Ascending aorta (tissue), 2 donors: ENCODE measurements around the gene LARGE1. TPM values are rescaled to one million over a fixed set of nuclear protein-coding genes. Genes with fewer than 3 reads are reported as not detected.

Experiments used
- DNase-seq, 2 donors: peaks; one replicate each; pipeline ENCODE4 v3.0.0-alpha.2; 2019; ENCODE audit warnings: low spot score in 2 of 2
- H3K27ac ChIP-seq, 2 donors: fragments of 200-600 bp; sonication (generic); one replicate each; pipeline ENCODE4 v1.5.1; 2016 to 2017; ENCODE audit warnings: mild to moderate bottlenecking in 1 of 2
- H3K27me3 ChIP-seq: fragments of 200-600 bp; sonication (generic); one replicate; pipeline ENCODE4 v1.5.1; 2017
- H3K36me3 ChIP-seq, 2 donors: fragments of 200-600 bp; sonication (generic); one replicate each; pipeline ENCODE4 v1.5.1; 2016
- H3K4me1 ChIP-seq, 2 donors: fragments of 200-600 bp; sonication (generic); one replicate each; pipeline ENCODE4 v1.5.1; 2016 to 2017; ENCODE audit warnings: mild to moderate bottlenecking in 1 of 2
- H3K4me3 ChIP-seq, 2 donors: fragments of 200-600 bp; sonication (generic); one replicate each; pipeline ENCODE4 v1.5.1; 2016 to 2017; ENCODE audit warnings: mild to moderate bottlenecking in 1 of 2
- H3K9me3 ChIP-seq, 2 donors: fragments of 200-600 bp; sonication (generic); one replicate each; pipeline ENCODE4 v1.5.1; 2016
- intact Hi-C: fragments of 100-400 bp; cut with DNase I; formaldehyde crosslinking; loops from one replicate; pipeline ENCODE4 v1.15.1; 2023
- total RNA-seq: library from RNA; depleted of rRNA; stranded (reverse); fragments of >200 nt; gene quantifications from one replicate; pipeline ENCODE4 v1.1.0, GENCODE V29; 2016
- TF ChIP-seq, protein P1 (sequence below), 3 experiments: fragments of 200-600 bp in 2 of 3; fragments of 450-650 bp in 1 of 3; sonication (generic) in 2 of 3; IDR thresholded peaks; one replicate each; pipeline ENCODE4 v1.5.1; 2016 to 2019; ENCODE audit warnings: antibody characterized with exemption in 3 of 3, mild to moderate bottlenecking in 1 of 3, moderate library complexity in 1 of 3

The LARGE1 gene
- total RNA-seq, 1 donor from 2014 or later = 40.6 TPM

DNA sequence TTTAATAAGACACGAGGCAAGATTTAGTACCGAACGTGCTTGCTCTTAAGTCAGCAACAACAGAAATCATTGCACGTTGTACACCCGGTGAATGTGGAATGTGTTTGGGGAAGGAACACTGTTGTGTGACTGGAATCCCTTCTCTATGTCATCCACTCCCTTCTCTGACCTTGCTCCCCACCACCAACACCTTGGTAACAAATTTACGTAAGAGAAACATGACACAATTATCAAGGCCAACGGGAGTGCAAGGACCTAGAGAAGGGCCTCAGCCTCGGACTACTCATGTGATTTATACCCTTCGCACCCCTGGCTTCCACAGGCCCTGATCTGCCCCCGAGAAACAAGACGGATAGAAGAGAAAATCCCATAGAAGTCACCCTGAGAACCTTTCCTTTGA, 236.2 kb downstream of the LARGE1 start:
- Histone ChIP-seq H3K27ac (no peak overlapping the region), H3K4me3 (no peak overlapping the region), H3K9me3 (no peaks in the 10 kb centered on the region), H3K4me1 (no peaks in the 10 kb centered on the region), H3K36me3 (no peaks in the 10 kb centered on the region), H3K27me3 (no peaks in the 10 kb centered on the region)
- TF ChIP-seq, protein P1, sequence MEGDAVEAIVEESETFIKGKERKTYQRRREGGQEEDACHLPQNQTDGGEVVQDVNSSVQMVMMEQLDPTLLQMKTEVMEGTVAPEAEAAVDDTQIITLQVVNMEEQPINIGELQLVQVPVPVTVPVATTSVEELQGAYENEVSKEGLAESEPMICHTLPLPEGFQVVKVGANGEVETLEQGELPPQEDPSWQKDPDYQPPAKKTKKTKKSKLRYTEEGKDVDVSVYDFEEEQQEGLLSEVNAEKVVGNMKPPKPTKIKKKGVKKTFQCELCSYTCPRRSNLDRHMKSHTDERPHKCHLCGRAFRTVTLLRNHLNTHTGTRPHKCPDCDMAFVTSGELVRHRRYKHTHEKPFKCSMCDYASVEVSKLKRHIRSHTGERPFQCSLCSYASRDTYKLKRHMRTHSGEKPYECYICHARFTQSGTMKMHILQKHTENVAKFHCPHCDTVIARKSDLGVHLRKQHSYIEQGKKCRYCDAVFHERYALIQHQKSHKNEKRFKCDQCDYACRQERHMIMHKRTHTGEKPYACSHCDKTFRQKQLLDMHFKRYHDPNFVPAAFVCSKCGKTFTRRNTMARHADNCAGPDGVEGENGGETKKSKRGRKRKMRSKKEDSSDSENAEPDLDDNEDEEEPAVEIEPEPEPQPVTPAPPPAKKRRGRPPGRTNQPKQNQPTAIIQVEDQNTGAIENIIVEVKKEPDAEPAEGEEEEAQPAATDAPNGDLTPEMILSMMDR (IDR thresholded peaks at IDR 0.05) = no peak
- intact Hi-C loops = no loop called here
- no peak for DNase-seq

DNA sequence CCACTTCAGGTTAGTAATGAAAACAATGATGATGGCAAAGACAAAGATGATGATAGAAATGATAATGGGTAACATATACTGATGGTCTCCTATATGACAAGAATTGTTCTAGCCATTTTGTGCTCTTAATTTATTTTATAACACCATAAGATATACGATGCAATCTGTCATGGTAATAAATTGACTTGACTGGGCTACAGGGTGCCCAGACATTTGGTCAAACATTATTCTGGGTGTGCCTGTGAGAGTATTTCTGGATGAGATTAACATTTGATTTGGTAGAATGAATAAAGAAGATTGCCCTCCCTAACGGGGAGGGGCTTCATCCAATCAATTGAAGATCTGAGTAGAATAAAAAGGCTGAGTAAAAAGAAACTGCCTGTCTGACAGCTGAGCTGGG, 237.3 kb downstream of the LARGE1 start:
- H3K36me3 ChIP-seq = no peaks in the 10 kb centered on the region

DNA sequence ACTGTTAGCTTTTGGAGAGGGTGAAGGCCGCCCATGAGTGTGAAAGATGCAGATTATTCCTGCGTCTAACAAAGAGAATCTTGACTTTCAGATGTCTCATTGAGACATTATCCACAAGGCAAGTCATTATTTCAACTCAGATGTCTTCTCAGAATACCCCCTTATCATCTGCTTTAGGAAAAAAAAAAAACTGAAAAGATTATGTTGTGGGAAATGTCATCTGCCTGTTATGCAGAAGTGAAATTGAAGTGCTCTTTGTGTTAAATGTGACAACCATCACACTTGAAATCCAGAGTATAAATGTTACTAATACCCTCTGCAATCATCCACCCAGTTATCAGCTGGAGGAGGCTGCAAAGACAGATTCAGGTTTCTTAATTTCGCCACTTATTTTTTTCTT, 239.6 kb downstream of the LARGE1 start:
- H3K4me1 ChIP-seq = no peaks in the 10 kb centered on the region
- H3K36me3 ChIP-seq = no peaks in the 10 kb centered on the region
- no peak overlapping the region for H3K4me3 ChIP-seq
- intact Hi-C loops = no loop called here
- TF ChIP-seq, protein P1 (IDR thresholded peaks at IDR 0.05) = no peak
- H3K27ac ChIP-seq = no peak overlapping the region
- no peaks in the 10 kb centered on the region for H3K27me3 ChIP-seq
- no peak for DNase-seq
- H3K9me3 ChIP-seq = no peaks in the 10 kb centered on the region

More for the DNA sequence above, 237.3 kb downstream of the LARGE1 start:
- H3K27me3 ChIP-seq = no peaks in the 10 kb centered on the region
- H3K9me3 ChIP-seq = no peaks in the 10 kb centered on the region
- intact Hi-C loops = no loop called here
- no peak for DNase-seq
- no peak overlapping the region for H3K27ac ChIP-seq
- TF ChIP-seq, protein P1 (IDR thresholded peaks at IDR 0.05) = no peak
- H3K4me3 ChIP-seq = no peak overlapping the region
- no peaks in the 10 kb centered on the region for H3K4me1 ChIP-seq

DNA sequence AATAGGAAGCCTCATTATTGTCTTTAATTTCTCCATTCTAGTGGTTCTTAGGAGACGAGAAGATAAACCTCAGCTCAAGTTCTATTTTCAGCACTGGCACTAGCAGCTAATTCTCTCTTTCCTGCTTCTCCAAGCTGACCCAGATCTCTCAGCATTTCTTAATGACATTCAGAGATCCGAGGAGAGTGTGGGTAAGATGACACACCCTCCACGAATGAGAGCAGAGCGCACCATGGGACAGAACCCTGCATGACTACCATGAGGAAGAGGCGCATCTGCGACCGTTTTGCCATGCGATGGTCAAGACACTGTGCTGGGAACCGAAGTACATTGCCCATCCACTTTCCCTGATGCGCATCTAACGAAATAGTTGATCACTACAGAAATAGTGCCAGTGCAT, 241.8 kb downstream of the LARGE1 start:
- TF ChIP-seq, protein P1 (IDR thresholded peaks at IDR 0.05) = no peak
- intact Hi-C loops = no loop called here
- no peaks in the 10 kb centered on the region for H3K4me1 ChIP-seq
- H3K4me3 ChIP-seq = no peak overlapping the region
- DNase-seq = no peak
- no peaks in the 10 kb centered on the region for H3K36me3 ChIP-seq
- no peaks in the 10 kb centered on the region for H3K27me3 ChIP-seq
- no peaks in the 10 kb centered on the region for H3K9me3 ChIP-seq
- H3K27ac ChIP-seq = no peak overlapping the region

DNA sequence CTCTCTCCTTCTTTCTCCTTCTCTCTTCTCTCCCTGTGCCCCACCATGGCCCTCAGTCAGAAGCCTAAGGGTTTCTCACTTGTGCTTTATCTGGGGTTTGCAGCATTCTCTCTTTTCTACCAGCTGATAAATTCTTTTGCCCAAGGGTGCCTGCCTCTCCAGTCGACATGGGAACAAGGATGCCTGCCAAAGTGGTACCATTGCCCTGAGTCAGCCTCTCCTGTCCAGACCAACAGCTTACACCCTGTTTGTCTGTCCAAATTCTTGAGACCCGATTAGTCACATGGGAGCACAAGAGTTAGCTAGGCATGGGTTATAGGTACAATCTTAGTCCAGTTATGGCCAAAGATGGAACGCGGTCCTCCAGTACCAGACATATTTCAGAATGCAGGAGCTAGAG, 242.7 kb downstream of the LARGE1 start:
- no peak overlapping the region for H3K27ac ChIP-seq
- H3K9me3 ChIP-seq = no peaks in the 10 kb centered on the region
- intact Hi-C loops = no loop called here
- no peak for DNase-seq
- no peaks in the 10 kb centered on the region for H3K4me1 ChIP-seq
- no peaks in the 10 kb centered on the region for H3K36me3 ChIP-seq
- no peak overlapping the region for H3K4me3 ChIP-seq
- TF ChIP-seq, protein P1 (IDR thresholded peaks at IDR 0.05) = no peak
- no peaks in the 10 kb centered on the region for H3K27me3 ChIP-seq

DNA sequence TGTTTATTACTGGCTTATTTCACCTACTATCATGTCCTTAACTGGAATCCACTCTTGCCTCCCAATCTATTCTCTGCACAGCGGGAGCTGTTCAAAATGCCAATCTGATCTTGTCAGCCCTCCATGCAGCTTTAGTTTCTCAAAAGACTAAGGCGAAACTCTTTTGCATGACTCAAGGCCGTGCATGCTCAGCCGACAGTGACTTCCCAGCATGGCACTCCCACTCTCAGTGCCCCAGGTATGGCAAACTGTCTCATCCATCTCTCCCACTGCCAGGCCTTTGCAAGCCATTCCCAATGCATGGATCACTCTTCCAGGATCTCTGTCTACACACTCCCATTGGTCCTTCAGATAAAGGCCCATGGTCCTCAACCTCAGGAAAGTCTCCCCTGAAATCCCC, 245.9 kb downstream of the LARGE1 start:
- intact Hi-C loops = no loop called here
- no peak overlapping the region for H3K4me3 ChIP-seq
- TF ChIP-seq, protein P1 (IDR thresholded peaks at IDR 0.05) = no peak
- DNase-seq = no peak
- H3K27ac ChIP-seq = no peak overlapping the region
- no peaks in the 10 kb centered on the region for H3K36me3 ChIP-seq
- no peaks in the 10 kb centered on the region for H3K4me1 ChIP-seq
- H3K9me3 ChIP-seq = no peaks in the 10 kb centered on the region
- no peaks in the 10 kb centered on the region for H3K27me3 ChIP-seq
